HCT116 (cell line): ENCODE measurements around the gene SMYD3. TPM values are rescaled to one million over a fixed set of nuclear protein-coding genes. Genes with fewer than 3 reads are reported as not detected.

ENCODE experiments used
- ATAC-seq: fragments of 200-7000 bp; cut with Tn5 transposase; 2 replicates; pipeline ENCODE4 v1.9.1; 2020; ENCODE audit warnings: mild to moderate bottlenecking, moderate library complexity
- BruUV-seq: library from RNA; stranded (reverse); fragments of 400-500 nt; replicated peaks from 2 replicates; lab custom pipeline; 2021; lab: Mats Ljungman, UMichigan
- CTCF ChIA-PET: fragments of 300-600 bp; sonication (Branson Sonifier 250); formaldehyde crosslinking; loops from one replicate; lab custom pipeline; 2021; ENCODE audit warnings: antibody characterized with exemption; lab: Charles Lee
- POLR2A ChIA-PET: fragments of 300-600, 350-600 bp; sonication (Branson Sonifier 250); formaldehyde crosslinking; loops from one replicate; lab custom pipeline; 2021; ENCODE audit warnings: antibody characterized with exemption; lab: Charles Lee
- RAD21 ChIA-PET, 2 experiments: fragments of 300-600 bp; sonication (Branson Sonifier 250); formaldehyde crosslinking; loops; one replicate each; lab custom pipeline; 2023; ENCODE audit warnings: low total read pairs in 2 of 2; ENCODE audit not compliant: uncharacterized antibody in 2 of 2, unreplicated experiment in 2 of 2, low non-redundant PET in 1 of 2; lab: Charles Lee
- DNase-seq: peaks from one replicate; pipeline ENCODE4 v3.0.0-alpha.2; 2010; ENCODE audit warnings: low read depth, low spot score
- H2AFZ ChIP-seq: fragments of 200-600 bp; shearing (Covaris generic), sonication (generic); 2 replicates; pipeline ENCODE4 v1.6.1; 2017; ENCODE audit warnings: low read depth, mixed run types, mixed read lengths, antibody characterized with exemption, low read length; ENCODE audit not compliant: poor library complexity, severe bottlenecking
- H3K27ac ChIP-seq: 2 replicates; pipeline ENCODE4 v1.5.1; 2012; ENCODE audit warnings: low read depth, low read length
- H3K27me3 ChIP-seq: fragments of 200-600 bp; sonication (generic); 2 replicates; pipeline ENCODE4 v1.6.1; 2016; ENCODE audit warnings: mixed run types, low read length, mixed read lengths; ENCODE audit not compliant: insufficient read depth
- H3K36me3 ChIP-seq, 2 experiments: fragments of 200-500 bp in 1 of 2; fragments of 200-600 bp in 1 of 2; sonication (Bioruptor generic) in 1 of 2; sonication (generic) in 1 of 2; 2 replicates each; pipeline versions ENCODE4 v1.5.1 to v1.6.1; 2014 to 2016; ENCODE audit warnings: low read length in 2 of 2, inconsistent platforms in 1 of 2, mixed read lengths in 1 of 2, mixed run types in 1 of 2; ENCODE audit not compliant: insufficient read depth in 2 of 2, control insufficient read depth in 1 of 2
- H3K4me1 ChIP-seq, 2 experiments: fragments of 200-600 bp in 1 of 2; sonication (generic) in 1 of 2; 2 replicates each; pipeline versions ENCODE4 v1.5.1 to v1.6.1; 2012 to 2017; ENCODE audit warnings: low read length in 2 of 2, inconsistent platforms in 1 of 2, mild to moderate bottlenecking in 1 of 2, mixed read lengths in 1 of 2, mixed run types in 1 of 2, moderate library complexity in 1 of 2; ENCODE audit not compliant: insufficient read depth in 2 of 2, control insufficient read depth in 1 of 2
- H3K4me2 ChIP-seq: fragments of 200-600 bp; sonication (generic); 2 replicates; pipeline ENCODE4 v1.6.1; 2017; ENCODE audit warnings: mixed run types, low read length, mixed read lengths
- H3K4me3 ChIP-seq, 2 experiments: fragments of 200-600 bp in 1 of 2; sonication (generic) in 1 of 2; replicated peaks in 1 of 2; 2 replicates each; pipeline ENCODE4 v1.5.1; 2011 to 2016; ENCODE audit warnings: low read length in 2 of 2, control low read depth in 1 of 2, low read depth in 1 of 2, mild to moderate bottlenecking in 1 of 2, mixed read lengths in 1 of 2, mixed run types in 1 of 2
- H3K79me2 ChIP-seq: fragments of 200-600 bp; sonication (generic); 2 replicates; pipeline ENCODE4 v1.6.1; 2017; ENCODE audit warnings: mild to moderate bottlenecking, mixed run types, low read length, moderate library complexity, mixed read lengths; ENCODE audit not compliant: insufficient read depth
- H3K9ac ChIP-seq: fragments of 200-600 bp; sonication (generic); 2 replicates; pipeline ENCODE4 v1.6.1; 2016; ENCODE audit warnings: low read length, mixed read lengths
- H3K9me2 ChIP-seq: fragments of 200-600 bp; sonication (generic), shearing (Covaris generic); 2 replicates; pipeline ENCODE4 v1.6.1; 2017; ENCODE audit warnings: mixed run types, mild to moderate bottlenecking, moderate library complexity; ENCODE audit not compliant: insufficient read depth
- H3K9me3 ChIP-seq, 2 experiments: fragments of 200-500 bp in 1 of 2; fragments of 200-600 bp in 1 of 2; sonication (Bioruptor generic) in 1 of 2; sonication (generic) in 1 of 2; 2 replicates each; pipeline ENCODE4 v1.6.1; 2014 to 2017; ENCODE audit warnings: low read length in 2 of 2, mixed read lengths in 2 of 2, inconsistent platforms in 1 of 2, low read depth in 1 of 2, mild to moderate bottlenecking in 1 of 2, mixed run types in 1 of 2, moderate library complexity in 1 of 2; ENCODE audit not compliant: control insufficient read depth in 1 of 2, insufficient read depth in 1 of 2
- H4K20me1 ChIP-seq: fragments of 200-600 bp; sonication (generic), shearing (Covaris generic); 2 replicates; pipeline ENCODE4 v1.6.1; 2017; ENCODE audit warnings: mixed run types, mild to moderate bottlenecking, moderate library complexity; ENCODE audit not compliant: insufficient read depth
- ATF3 ChIP-seq: IDR thresholded peaks from 2 replicates; pipeline ENCODE4 v1.6.1; 2012
- CBX3 ChIP-seq: IDR thresholded peaks from 2 replicates; pipeline ENCODE4 v1.6.1; 2012; ENCODE audit warnings: low read depth
- CEBPB ChIP-seq: IDR thresholded peaks from 2 replicates; pipeline ENCODE4 v1.6.1; 2012; ENCODE audit warnings: low read depth
- CTCF ChIP-seq, 3 experiments: fragments of 200-600 bp in 1 of 3; sonication (generic) in 1 of 3; IDR thresholded peaks in 2 of 3; conservative IDR thresholded peaks in 1 of 3; 2 replicates each; pipeline ENCODE4 v1.5.1; 2012 to 2017; ENCODE audit warnings: low read depth in 2 of 3, low read length in 2 of 3, antibody characterized with exemption in 1 of 3, borderline replicate concordance in 1 of 3, control low read depth in 1 of 3, mild to moderate bottlenecking in 1 of 3, mixed read lengths in 1 of 3, mixed run types in 1 of 3, moderate library complexity in 1 of 3; ENCODE audit not compliant: insufficient read depth in 1 of 3
- ELF1 ChIP-seq: IDR thresholded peaks from 2 replicates; pipeline ENCODE4 v1.6.1; 2012; ENCODE audit warnings: low read depth, borderline replicate concordance
- EZH2phosphoT487 ChIP-seq: fragments of 200-600 bp; IDR thresholded peaks from 2 replicates; pipeline ENCODE4 v1.6.1; 2018; ENCODE audit warnings: antibody characterized with exemption, borderline replicate concordance
- JUND ChIP-seq: IDR thresholded peaks from 2 replicates; pipeline ENCODE4 v1.6.1; 2012
- MAX ChIP-seq: IDR thresholded peaks from 2 replicates; pipeline ENCODE4 v1.6.1; 2012
- POLR2A ChIP-seq: IDR thresholded peaks from 2 replicates; pipeline ENCODE4 v1.7.0; 2011; ENCODE audit warnings: borderline replicate concordance; ENCODE audit not compliant: insufficient read depth, insufficient read length; ENCODE audit errors: extremely low read depth
- POLR2AphosphoS5 ChIP-seq: IDR thresholded peaks from 2 replicates; pipeline ENCODE4 v1.6.1; 2011; ENCODE audit warnings: mild to moderate bottlenecking, low read depth, low read length, moderate library complexity
- SIN3A ChIP-seq: IDR thresholded peaks from 2 replicates; pipeline ENCODE4 v1.6.1; 2012; ENCODE audit warnings: low read depth
- SP1 ChIP-seq: IDR thresholded peaks from 2 replicates; pipeline ENCODE4 v1.6.1; 2012; ENCODE audit warnings: low read depth
- SRF ChIP-seq: IDR thresholded peaks from 2 replicates; pipeline ENCODE4 v1.6.1; 2012; ENCODE audit warnings: low read depth
- ZFX ChIP-seq: fragments of 450-650 bp; IDR thresholded peaks from 2 replicates; pipeline ENCODE4 v1.6.1; 2017
- ZNF274 ChIP-seq: fragments of 200-500 bp; sonication (Bioruptor generic); IDR thresholded peaks from 2 replicates; pipeline ENCODE4 v1.6.1; 2014; ENCODE audit warnings: mild to moderate bottlenecking, low read depth, low read length, inconsistent platforms
- intact Hi-C: fragments of 100-400 bp; cut with micrococcal nuclease; formaldehyde crosslinking; loops from 2 replicates; pipeline ENCODE4 v1.10.0; 2022
- total RNA-seq: library from RNA; stranded (reverse); gene quantifications from one replicate; pipeline ENCODE4 v1.2.1, GENCODE V29; 2021; ENCODE audit not compliant: unreplicated experiment

Gene SMYD3
- total RNA-seq, 1 experiment from 2014 or later = 33.6 TPM

GRCh38 chr1:246074421-246074820 lies 432.7 kb downstream of the SMYD3 start:
- Histone ChIP-seq H3K9ac (no peak overlapping the region), H3K4me3 (no peak overlapping the region), H3K36me3 (no peaks in the 10 kb centered on the region), H4K20me1 (no peaks in the 10 kb centered on the region), H3K9me2 (no peaks in the 10 kb centered on the region), H3K79me2 (no peaks in the 10 kb centered on the region), H3K27me3 (no peaks in the 10 kb centered on the region), H3K4me1 (no peaks in the 10 kb centered on the region), H3K4me2 (no peak overlapping the region), H3K27ac (no peak overlapping the region), H2AFZ (no peak overlapping the region), H3K9me3 (no peaks in the 10 kb centered on the region)
- no peak for DNase-seq
- RAD21 ChIA-PET = no interaction called here
- TF ChIP-seq CBX3 (no peak), SP1 (no peak), CTCF (IDR thresholded peaks at IDR 0.05 in 2 of 3, conservative IDR thresholded peaks at IDR 0.05 in 1 of 3; ENCODE audit: borderline replicate concordance in 1 of 3, insufficient read depth in 1 of 3, low read depth in 2 of 3, low read length in 2 of 3) (no peak), ZFX (no peak), ZNF274 (no peak), POLR2A (no peak), EZH2phosphoT487 (no peak), ELF1 (no peak), SRF (no peak), POLR2AphosphoS5 (no peak), CEBPB (no peak), SIN3A (no peak), MAX (no peak), JUND (no peak), ATF3 (no peak)
- intact Hi-C loops = no loop called here
- POLR2A ChIA-PET = no interaction called here
- no TSS peak for BruUV-seq
- ATAC-seq = no peak
- CTCF ChIA-PET = no interaction called here
